NCI-H2107 treated with DMSO at 0.1 percent for 48 hours (cell line): ENCODE results near the gene CCL20.

Experiments
- DNase-seq: peaks from one replicate; lab custom pipeline; 2025; ENCODE audit not compliant: unreplicated experiment; lab: John Stamatoyannopoulos, UW

CCL20 gene

GRCh38 chr2:227802882-227803281 is 10.8 kb upstream of the CCL20 start:
- no peak for DNase-seq

- no peak for DNase-seq
Measured at GRCh38 chr2:227804975-227805374, 8.7 kb upstream of the CCL20 start.

- no peak for DNase-seq
Measured at GRCh38 chr2:227805578-227805977, 8.1 kb upstream of the CCL20 start.

GRCh38 chr2:227808936-227809335 is 4.7 kb upstream of the CCL20 start:
- no peak for DNase-seq

GRCh38 chr2:227812001-227812400 is 1.6 kb upstream of the CCL20 start:
- no peak for DNase-seq

GRCh38 chr2:227813229-227813561 is 447 bp upstream of the CCL20 start:
- no peak for DNase-seq

GRCh38 chr2:227815066-227815465 is 1.4 kb downstream of the CCL20 start:
- DNase-seq, result no peak

GRCh38 chr2:227816507-227817294 is 3.1 kb downstream of the CCL20 start:
- no peak for DNase-seq

- no peak for DNase-seq
Measured at GRCh38 chr2:227817336-227817735, 3.7 kb downstream of the CCL20 start.

GRCh38 chr2:227817850-227818674 is 4.4 kb downstream of the CCL20 start:
- no peak for DNase-seq

GRCh38 chr2:227818675-227819397 is 5.2 kb downstream of the CCL20 start:
- no peak for DNase-seq

GRCh38 chr2:227819398-227819697 is 5.7 kb downstream of the CCL20 start:
- DNase-seq, result no peak

- DNase-seq, result no peak
Measured at GRCh38 chr2:227821043-227821942, 7.7 kb downstream of the CCL20 start.

GRCh38 chr2:227822416-227823003 is 8.9 kb downstream of the CCL20 start:
- no peak for DNase-seq

- no peak for DNase-seq
Measured at GRCh38 chr2:227823922-227824321, 10.3 kb downstream of the CCL20 start.

- DNase-seq, result no peak
Measured at GRCh38 chr2:227824711-227825110, 11.1 kb downstream of the CCL20 start.

GRCh38 chr2:227826019-227826521 is 12.4 kb downstream of the CCL20 start:
- no peak for DNase-seq

- DNase-seq, result no peak
Measured at GRCh38 chr2:227826563-227826962, 12.9 kb downstream of the CCL20 start.

- no peak for DNase-seq
Measured at GRCh38 chr2:227827143-227827542, 13.5 kb downstream of the CCL20 start.

- DNase-seq, result no peak
Measured at GRCh38 chr2:227828477-227828912, 14.9 kb downstream of the CCL20 start.
